HG03469 (cell line): ENCODE measurements around the gene DNAJC8.
A peak's percentile ranks its signal among the peaks of the same experiment; 100 is the strongest.

Source experiments
- ATAC-seq: cut with Tn5 transposase; IDR thresholded peaks from one replicate; pipeline ENCODE4 v1.9.1; 2021; ENCODE audit warnings: mild to moderate bottlenecking, moderate library complexity, moderate number of reproducible peaks; ENCODE audit not compliant: unreplicated experiment

Gene DNAJC8

GRCh38 chr1:28173151-28173979, 59.5 kb downstream of the DNAJC8 start:
- ATAC-seq, result no peak

GRCh38 chr1:28172713-28173150, 60.1 kb downstream of the DNAJC8 start:
- peak; percentile 47 for ATAC-seq

GRCh38 chr1:28171246-28171645, 61.6 kb downstream of the DNAJC8 start:
- no peak for ATAC-seq

GRCh38 chr1:28170001-28170596, 62.7 kb downstream of the DNAJC8 start:
- no peak for ATAC-seq

GRCh38 chr1:28163496-28164161, 69.2 kb downstream of the DNAJC8 start:
- no peak for ATAC-seq

GRCh38 chr1:28162151-28162550, 70.7 kb downstream of the DNAJC8 start:
- no peak for ATAC-seq

- no peak for ATAC-seq
Measured at GRCh38 chr1:28161751-28162150, 71.1 kb downstream of the DNAJC8 start.

- ATAC-seq, result no peak
Measured at GRCh38 chr1:28160782-28161266, 72.0 kb downstream of the DNAJC8 start.

- ATAC-seq, result no peak
Measured at GRCh38 chr1:28159680-28160079, 73.1 kb downstream of the DNAJC8 start.

- no peak for ATAC-seq
Measured at GRCh38 chr1:28159243-28159642, 73.6 kb downstream of the DNAJC8 start.

GRCh38 chr1:28157894-28158293, 74.9 kb downstream of the DNAJC8 start:
- no peak for ATAC-seq

GRCh38 chr1:28156821-28157220, 76.0 kb downstream of the DNAJC8 start:
- no peak for ATAC-seq

- ATAC-seq, result no peak
Measured at GRCh38 chr1:28155628-28156027, 77.2 kb downstream of the DNAJC8 start.

- ATAC-seq, result no peak
Measured at GRCh38 chr1:28154078-28154594, 78.7 kb downstream of the DNAJC8 start.
